Activated naive CD4-positive, alpha-beta T cell (primary cell): ENCODE data around the gene PAPPA2.
"Not testable (repeated sequence)": the region's sequence is repeated elsewhere in the genome, so short reads cannot be mapped to it uniquely, and the experiment has no call there.

Experiments
- DNase-seq, 4 experiments: peaks; one replicate each; lab custom pipeline; 2025; lab: John Stamatoyannopoulos, UW

PAPPA2 gene

DNA sequence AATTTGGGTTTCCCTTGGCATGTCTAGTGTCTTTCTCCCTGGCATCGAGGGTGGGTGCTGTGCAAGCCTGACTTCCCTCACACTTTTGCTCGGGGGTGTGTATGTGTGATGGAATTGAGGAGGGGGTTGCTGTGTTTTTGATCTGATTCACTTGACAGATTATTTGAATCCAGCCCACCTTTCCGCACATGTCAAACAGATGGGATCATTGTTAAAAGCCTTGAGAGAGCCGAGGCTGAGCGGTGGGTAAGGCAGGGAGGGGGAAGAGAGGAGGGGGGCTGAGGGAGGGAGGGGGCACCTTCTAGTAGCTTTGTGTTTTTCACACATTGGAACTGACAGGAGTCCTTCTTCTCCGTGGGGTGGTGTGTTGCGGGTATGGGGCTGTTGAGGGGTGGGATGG lies 90.0 kb downstream of the PAPPA2 start:
- no peak for DNase-seq

DNA sequence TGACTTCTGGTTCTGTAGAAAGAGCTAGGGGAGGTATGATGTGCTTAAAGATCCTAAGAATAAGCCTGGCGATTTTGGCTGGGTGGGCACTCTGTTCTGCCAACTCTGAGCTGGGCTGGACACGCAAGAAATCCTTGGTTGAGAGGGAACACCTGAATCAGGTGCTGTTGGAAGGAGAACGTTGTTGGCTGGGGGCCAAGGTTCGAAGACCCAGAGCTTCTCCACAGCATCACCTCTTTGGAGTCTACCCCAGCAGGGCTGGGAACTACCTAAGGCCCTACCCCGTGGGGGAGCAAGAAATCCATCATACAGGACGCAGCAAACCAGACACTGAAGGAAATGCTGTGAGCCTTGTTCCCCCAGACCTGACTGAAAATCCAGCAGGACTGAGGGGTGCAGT lies 93.3 kb downstream of the PAPPA2 start:
- DNase-seq = no peak

DNA sequence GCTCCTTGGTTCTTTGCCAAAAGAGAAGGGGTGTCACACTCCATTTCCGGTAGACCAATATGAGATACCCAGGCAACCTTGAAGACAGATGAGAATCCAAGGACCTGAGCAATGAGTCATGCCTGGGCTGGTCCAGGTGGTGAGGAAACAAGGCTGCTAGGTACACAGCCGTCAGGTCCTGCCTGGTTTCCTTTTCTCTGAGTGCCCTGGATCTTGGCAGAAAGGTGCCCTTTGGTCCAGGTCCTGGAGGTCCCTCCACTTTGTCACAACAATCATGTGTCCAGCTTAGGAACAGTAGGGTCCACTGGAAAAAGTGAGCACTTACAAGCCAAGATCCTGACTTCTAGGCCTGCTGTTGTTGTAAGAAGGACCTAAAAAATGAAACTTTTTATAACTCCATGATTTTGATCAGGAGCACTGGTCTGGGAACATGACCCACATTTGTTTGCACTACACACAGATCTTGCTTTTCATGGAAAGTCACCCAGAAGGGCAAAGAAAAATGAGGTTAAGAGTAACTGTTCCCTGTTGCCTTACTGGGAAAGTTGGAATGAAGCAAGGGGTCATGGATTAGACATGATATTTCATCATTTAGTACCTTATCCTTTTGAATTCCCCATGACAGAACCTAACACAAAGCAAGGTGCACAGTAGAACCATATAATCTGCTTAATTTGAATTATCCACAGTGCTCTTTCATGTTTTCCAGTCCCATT lies 94.7 kb downstream of the PAPPA2 start:
- DNase-seq = no peak

DNA sequence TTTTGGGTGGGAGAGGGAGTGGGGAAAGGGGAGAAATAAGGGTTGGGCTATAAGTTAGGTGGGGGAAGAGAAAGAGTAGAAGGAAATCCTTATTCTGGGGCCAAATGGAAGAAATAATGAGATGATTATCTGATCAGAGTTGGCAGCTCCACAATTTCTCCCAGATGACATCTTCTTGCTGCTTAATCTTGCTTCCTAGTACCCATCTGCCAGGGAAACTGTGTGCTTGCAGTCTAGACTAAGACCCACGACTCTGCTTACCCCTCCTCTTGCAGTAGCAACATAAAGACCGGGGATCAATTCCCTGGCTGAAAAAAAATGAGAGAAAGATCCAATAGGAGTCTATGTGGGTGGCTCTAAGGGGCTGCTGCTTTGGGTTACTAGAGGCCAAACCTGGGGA lies 95.6 kb downstream of the PAPPA2 start:
- no peak for DNase-seq

DNA sequence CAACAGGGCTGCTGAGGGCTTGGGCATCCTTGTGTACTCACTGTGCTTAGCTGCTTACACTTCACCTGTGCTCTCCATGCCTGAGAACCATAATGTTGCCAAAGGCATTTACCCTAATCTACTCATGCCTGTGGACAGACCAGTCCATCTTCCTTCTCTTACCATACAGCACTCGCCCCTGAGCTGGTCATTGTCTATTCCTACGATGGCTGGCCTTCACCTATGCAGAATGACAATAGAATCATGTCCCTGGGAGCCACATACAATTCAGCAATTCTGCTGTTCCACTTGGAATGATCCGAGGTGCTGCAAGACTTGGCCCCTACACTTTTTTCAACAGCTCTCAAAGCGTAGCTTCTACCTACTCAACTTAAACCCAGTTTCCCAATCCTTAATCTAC lies 96.5 kb downstream of the PAPPA2 start:
- DNase-seq = no peak

DNA sequence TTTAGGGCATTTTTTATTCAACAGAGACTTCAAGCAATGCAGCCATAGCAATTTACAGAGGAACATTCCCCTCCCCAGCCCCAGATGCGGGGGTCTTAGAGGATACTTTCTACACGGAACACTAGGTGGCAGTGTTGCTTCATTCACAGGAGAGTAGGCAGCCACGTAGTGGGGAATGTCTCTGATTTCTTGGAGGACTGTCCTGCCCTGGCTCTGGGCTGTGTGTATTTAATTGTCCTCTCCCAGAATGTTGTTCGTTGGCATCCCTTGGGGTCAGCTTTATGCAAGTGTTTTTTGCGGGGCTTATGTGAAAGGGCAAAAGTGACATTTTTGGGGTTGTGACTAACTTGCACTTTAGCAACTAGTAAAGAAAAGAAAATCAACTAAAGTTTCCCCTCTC lies 96.9 kb downstream of the PAPPA2 start:
- DNase-seq = no peak

DNA sequence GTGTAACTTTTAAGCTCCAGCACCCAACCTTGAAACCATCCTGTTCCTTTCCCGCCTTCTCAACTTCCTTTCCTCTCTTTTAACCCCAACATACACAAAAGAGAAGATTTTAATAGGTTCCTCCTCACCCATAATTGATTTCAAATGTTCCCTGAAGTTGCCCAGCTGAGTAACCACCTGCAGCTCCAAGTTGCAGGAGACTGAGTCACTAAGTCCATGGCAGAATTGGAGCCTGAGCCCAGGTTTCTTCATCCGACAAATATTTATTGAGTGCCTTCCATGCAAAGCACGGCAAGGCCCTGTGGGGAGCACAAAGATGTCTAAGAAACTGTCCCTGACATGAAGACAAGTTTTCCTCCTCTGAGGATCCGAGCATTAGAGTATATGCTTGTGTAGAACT lies 97.7 kb downstream of the PAPPA2 start:
- DNase-seq = no peak

DNA sequence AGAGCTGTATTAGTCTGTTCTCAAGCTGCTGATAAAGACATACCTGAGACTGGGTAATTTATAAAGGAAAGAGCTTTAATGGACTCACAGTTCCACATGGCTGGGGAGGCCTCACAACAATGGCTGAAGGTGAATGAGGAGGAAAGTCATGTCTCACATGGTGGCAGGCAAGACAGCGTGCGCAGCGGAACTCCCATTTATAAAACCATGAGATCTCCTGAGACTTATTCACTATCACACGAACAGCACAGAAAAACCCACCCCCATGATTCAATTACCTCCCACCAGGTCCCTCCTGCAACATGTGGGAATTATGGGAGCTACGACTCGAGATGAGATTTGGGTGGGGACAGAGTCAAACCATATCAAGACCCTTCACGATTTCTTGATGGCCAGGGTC lies 98.8 kb downstream of the PAPPA2 start:
- DNase-seq = not testable (repeated sequence)

DNA sequence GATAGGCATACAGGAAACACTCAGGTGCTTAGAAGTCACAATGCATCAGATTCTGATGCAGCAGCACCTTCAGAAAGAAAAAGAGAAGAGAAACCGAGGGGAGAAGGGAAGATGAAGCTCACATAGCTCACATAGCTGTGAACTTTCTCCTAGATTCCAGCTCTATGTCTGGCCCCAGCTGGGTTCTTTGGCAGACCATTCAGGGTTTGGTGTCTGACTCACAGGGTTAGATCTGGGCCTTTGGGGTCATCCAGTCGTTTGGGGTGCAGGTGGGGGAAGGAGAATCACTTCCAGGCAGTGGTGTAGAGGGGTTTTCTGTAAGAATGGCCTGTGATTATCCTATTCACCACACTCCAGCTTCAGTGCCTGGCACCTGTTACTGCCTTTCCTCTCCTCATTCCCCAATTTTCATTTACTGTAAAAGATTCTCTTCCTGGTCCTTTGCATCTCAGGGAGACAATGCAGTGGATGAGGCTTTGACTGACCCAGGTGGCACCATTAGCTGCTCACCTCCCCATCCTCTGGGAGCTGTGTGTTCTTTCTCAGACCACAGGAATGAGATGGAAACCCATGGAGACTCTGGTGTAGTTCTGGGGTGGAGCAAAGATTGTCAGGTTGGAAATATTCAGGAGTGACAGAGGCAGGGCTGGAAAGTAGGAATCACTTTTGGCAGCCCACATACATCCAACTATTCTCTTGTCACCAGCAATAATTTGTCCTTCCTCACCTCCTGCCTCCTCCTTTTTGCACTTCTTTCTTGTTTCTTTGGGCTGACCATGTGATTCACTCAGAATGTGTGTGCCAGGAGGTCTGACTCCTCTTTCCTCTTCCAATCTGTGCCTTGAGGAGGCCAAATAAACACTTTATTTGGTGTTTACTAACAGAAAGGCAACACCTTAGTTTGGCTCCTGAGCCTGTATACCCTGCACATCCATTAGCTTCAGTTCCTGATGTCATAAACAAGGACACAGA lies 103.3 kb downstream of the PAPPA2 start:
- DNase-seq = no peak

DNA sequence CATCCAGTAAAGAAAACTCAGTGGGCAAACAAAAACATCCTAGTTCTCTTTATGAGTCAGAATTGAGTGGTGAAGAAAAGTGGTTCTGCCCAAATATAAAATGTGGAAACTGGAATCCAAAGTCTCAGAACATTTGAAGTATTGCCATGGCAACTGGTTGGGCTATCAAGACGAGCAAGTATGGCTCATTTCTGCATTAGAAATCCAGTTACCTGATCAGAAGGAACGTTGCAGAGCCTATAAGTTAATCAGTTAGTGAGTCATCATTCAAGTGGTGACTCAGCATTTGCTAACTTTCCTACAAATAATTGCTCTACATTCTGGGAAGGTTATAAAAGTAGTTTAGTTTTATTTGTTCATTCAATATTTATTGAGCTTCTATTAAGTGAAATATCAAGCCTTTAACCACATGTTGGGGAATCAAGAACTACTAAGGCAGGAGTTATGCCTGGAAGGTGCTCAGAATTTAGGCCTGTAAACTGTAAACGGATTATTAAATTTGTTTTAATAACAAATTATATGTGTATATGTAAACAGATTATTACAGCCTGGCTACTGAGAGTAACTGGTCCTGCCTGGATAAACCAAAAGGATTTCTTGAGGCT lies 104.3 kb downstream of the PAPPA2 start:
- no peak for DNase-seq

DNA sequence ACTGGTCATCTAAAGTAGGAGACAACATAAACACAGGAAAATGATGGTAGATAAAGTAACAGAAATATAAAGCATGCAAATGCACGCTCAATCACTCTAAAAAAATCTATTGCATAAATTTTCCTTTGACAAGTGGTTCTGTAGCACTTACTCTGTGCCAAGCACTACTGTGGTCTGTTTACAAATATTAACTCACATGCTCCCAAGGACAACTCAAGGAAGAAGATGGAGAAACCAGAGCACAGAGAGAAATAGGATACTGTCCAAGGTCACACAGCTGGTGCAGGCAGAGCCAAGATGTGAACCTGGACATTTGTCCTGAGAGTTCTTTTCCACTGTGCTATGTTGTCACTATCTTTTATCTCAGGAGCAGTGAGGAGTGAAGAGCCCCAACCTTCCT lies 105.2 kb downstream of the PAPPA2 start:
- DNase-seq = no peak

DNA sequence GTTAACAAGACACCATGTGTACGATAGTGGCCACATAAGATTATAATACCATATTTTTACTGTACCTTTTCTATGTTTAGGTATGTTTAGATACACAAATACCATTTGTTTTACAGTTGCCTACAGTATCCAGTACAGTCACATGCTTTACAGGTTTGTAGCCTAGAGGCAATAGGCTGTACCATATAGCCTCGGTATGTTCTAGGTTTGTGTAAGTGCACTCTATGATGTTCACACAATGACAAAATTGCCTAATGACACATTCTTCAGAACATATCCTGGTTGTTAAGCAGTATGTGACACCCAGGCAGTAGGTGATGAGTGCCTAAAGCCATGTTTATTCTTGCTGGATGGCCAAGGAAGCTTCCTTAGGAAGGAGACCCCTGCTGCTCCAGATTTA lies 111.8 kb downstream of the PAPPA2 start:
- DNase-seq = no peak

DNA sequence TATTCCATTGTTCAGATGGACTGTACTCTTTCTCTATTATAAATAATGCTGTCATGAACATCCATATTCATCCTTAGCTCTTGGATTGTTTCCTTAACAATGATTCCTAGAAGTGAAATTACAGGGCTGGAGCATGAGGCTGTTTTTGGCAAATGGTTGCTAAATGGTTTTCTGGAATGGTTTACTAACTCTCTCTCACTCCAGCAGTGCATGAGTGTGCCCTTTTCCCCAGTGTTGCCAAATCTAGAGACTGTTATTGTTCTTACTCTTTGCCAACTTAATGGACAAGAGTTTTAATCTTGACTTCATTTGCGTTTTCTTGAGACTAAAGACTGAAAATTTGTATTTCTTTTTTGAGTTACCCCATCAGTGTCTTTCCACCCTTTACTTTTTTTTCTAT lies 113.0 kb downstream of the PAPPA2 start:
- no peak for DNase-seq

DNA sequence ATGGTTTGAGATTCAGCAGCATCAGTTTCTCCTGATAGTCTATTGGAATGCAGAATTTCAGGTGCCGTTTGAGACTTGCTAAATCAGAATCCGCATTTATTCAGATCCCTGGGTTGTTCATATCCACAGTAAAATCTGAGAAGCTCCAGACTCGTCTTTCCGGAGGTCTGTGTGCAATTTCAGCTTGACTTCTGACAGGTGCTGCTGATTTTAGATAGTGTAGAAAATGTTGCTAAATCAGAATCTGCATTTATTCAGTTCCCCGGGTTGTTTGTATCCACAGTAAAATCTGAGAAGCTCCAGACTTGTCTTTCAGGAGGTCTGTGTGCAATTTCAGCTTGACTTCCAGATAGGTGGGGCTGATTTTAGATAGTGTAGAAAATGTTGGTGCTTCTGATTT lies 113.7 kb downstream of the PAPPA2 start:
- no peak for DNase-seq

DNA sequence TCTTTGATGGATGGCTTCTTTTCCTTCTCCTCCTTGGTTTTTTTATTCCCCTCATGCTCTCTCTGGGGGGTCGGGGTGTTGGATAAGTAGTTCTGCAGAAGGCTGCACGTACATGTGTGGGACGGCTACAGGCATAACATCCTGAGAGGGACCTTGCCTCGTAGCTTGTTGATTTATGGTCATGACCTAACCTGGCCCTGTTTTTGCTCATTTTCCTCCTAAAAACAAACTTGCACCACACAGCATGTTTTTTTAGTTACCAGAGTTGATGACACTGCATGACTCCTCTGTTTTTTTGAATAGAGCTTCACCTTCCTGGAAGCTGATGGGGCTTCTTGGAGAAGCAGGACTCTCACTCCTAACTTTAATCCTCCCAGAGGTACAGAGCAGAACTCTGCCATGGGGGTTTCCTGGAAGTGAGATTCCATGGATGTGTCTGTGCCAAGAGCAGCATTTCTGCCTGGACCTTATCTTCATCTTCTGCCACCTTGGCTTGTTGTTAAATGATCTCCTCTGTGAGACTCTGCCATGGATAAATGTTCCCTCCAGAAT lies 114.7 kb downstream of the PAPPA2 start:
- DNase-seq = no peak

DNA sequence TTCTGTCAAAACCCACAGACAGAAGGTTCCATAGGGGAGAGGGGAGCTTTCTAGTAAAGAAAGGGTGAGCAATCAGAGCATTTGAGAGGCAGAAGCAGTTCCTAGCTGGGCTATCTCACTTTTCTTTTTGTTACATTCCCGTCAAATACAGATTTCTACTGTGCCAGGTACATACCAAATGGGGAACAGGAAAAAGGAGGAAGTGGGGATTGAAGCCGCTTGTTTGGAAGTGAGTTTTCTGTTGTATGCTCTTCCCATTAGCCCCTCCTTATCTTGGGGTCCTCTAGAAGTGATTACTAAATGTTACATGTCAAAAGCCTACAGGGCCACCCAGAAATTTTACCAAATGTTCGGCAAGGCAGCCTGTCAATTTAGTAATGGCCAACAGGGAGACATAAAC lies 116.1 kb downstream of the PAPPA2 start:
- DNase-seq = no peak

DNA sequence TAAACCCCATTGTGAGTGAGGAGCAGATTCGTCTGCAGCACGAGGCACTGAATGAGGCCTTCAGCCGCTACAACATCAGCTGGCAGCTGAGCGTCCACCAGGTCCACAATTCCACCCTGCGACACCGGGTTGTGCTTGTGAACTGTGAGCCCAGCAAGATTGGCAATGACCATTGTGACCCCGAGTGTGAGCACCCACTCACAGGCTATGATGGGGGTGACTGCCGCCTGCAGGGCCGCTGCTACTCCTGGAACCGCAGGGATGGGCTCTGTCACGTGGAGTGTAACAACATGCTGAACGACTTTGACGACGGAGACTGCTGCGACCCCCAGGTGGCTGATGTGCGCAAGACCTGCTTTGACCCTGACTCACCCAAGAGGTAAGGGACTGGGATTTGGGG lies 132.2 kb downstream of the PAPPA2 start:
- DNase-seq = no peak

DNA sequence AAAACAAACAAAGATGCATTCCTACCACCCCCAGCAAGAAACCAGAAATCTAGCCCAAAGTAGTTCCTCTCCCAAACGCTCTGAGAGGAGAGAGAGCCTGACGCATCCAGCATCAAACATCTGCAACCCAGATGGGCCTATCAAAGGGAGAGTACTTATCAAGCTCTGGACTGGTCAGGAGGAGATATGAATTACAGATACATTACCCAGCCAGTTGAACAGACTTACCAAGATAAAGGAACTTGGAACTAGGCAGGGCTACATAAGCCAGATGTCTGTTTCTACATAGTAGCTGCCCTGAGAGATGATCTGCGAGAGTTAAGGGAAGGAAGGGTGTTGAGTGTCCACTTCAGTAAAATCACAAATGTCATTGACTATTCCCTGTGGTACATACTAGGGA lies 138.4 kb downstream of the PAPPA2 start:
- DNase-seq = no peak

DNA sequence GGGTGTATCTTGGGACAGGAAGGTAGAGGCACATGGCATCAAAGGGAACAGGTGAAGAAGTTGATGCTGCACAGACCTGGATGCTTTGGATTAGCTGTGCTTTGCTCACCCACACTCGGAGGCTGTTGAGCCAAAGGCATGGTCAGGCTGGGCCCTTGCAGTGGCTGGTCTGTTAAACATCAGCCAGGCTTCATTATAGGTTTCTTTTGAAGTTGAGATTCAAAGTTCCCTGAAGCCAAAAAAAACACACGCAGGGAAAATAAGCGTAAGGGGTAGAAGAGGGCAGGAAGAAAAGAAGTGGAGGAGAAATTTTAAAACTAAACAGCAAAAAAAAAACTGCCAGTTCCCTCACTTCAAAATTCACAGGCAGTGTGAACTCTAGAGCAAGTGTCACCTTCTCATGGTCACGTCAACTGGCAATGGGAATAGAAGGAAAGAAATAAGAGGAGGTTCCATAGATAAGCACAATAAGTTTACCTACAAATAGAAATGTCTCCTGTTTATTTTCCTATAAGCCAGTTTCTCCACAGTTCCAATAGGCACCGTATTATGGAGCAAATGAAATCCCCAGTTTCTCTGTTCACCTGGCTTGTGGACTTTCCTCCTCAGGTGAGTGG lies 139.5 kb downstream of the PAPPA2 start:
- DNase-seq = no peak

DNA sequence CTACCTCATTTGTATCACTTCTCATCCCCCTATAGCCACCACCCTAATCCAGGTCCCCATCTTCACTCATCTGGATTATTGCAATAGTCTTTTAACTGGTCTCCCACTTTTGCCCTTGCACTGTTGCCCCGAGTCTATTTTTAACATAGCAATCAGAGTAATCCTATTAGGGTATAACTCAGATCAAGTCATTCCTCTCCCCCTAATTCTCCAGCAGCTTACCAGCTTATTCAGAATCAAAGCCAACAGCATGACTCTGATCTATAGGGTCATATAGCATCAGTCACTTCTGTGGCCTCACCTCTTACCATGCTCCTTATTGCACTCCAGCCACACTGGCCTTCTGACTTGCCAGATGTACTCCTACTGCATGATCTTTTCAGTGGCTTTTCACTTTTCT lies 140.7 kb downstream of the PAPPA2 start:
- no peak for DNase-seq

DNA sequence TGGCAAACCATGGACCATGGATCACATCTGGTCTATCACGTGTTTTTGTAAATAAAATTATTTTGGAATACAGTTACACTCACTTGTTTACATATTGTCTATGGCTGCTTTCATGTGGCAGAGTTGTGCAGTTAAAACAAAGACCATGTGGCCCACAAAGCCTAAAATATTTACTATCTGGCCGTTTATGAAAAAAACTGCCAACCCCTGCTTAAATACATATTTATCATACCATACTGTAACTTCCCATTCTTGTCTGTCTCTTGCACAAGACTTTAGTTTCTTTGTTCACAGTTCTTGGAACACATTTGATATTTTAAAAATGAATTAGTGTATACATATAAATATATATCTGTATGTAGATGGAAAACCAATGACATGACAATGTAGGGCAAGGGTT lies 141.5 kb downstream of the PAPPA2 start:
- no peak for DNase-seq

DNA sequence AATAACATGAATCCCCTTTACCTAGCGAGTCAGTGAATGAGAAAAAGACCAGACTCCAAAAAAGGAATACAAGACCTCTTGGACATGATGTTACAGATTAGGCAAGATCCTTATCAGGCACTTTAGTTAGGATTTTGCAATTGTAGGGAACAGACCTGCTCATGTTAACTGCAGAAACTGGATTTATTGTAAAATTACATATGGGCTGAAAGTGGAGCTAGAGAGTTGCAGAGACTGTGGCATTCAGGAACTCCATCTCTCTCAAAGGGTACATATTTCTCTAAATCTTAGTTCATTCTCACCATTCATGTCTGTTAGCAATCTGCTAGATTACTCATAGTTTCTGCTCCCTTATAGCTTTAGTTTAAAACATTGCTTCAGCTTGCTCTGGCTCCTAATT lies 142.2 kb downstream of the PAPPA2 start:
- DNase-seq = no peak
